ENCODE data around the gene RYR2. TPM values are rescaled to one million over a fixed set of nuclear protein-coding genes. Genes with fewer than 3 reads are reported as not detected.

The RYR2 gene
- total RNA-seq, 1 donor from 2014 or later = 0.19 TPM

- no peaks in the 10 kb centered on the region for H3K36me3 Mint-ChIP-seq (ENCODE audit: insufficient read depth)
- no peak for DNase-seq (ENCODE audit: low spot score, unreplicated experiment)
- H3K4me3 Mint-ChIP-seq (ENCODE audit: low read depth) = no peak overlapping the region
- no peaks in the 10 kb centered on the region for H3K9me3 Mint-ChIP-seq (ENCODE audit: low read depth)
- no peak overlapping the region for H3K27ac Mint-ChIP-seq
- H3K4me1 Mint-ChIP-seq (ENCODE audit: low read depth) = no peaks in the 10 kb centered on the region
- TF ChIP-seq CTCF (IDR thresholded peaks at IDR 0.05; ENCODE audit: unreplicated experiment) = no peak
- H3K27me3 Mint-ChIP-seq = peaks cover 2% of the 10 kb centered on the region
Observed at GRCh38 chr1:237282208-237282783, 240.3 kb downstream of the RYR2 start.

GRCh38 chr1:237287876-237288521 is 246.0 kb downstream of the RYR2 start:
- H3K4me1 Mint-ChIP-seq (ENCODE audit: low read depth) = peaks cover 1% of the 10 kb centered on the region
- H3K4me3 Mint-ChIP-seq (ENCODE audit: low read depth) = no peak overlapping the region
- no peaks in the 10 kb centered on the region for H3K9me3 Mint-ChIP-seq (ENCODE audit: low read depth)
- no peaks in the 10 kb centered on the region for H3K36me3 Mint-ChIP-seq (ENCODE audit: insufficient read depth)
- no peak for TF ChIP-seq CTCF (IDR thresholded peaks at IDR 0.05; ENCODE audit: unreplicated experiment)
- no peak for DNase-seq (ENCODE audit: low spot score, unreplicated experiment)
- H3K27me3 Mint-ChIP-seq = no peaks in the 10 kb centered on the region
- H3K27ac Mint-ChIP-seq = no peak overlapping the region

GRCh38 chr1:237293804-237294203 is 251.8 kb downstream of the RYR2 start:
- Mint-ChIP-seq H3K27me3 (no peaks in the 10 kb centered on the region), H3K4me3 (ENCODE audit: low read depth) (no peak overlapping the region), H3K4me1 (ENCODE audit: low read depth) (peaks cover 1% of the 10 kb centered on the region), H3K27ac (no peak overlapping the region), H3K9me3 (ENCODE audit: low read depth) (no peaks in the 10 kb centered on the region), H3K36me3 (ENCODE audit: insufficient read depth) (no peaks in the 10 kb centered on the region)
- no peak for DNase-seq (ENCODE audit: low spot score, unreplicated experiment)
- no peak for TF ChIP-seq CTCF (IDR thresholded peaks at IDR 0.05; ENCODE audit: unreplicated experiment)

GRCh38 chr1:237296861-237297260 is 254.9 kb downstream of the RYR2 start:
- no peak for DNase-seq (ENCODE audit: low spot score, unreplicated experiment)
- Mint-ChIP-seq H3K4me1 (ENCODE audit: low read depth) (peaks cover 1% of the 10 kb centered on the region), H3K4me3 (ENCODE audit: low read depth) (no peak overlapping the region), H3K27ac (no peak overlapping the region), H3K36me3 (ENCODE audit: insufficient read depth) (no peaks in the 10 kb centered on the region), H3K9me3 (ENCODE audit: low read depth) (no peaks in the 10 kb centered on the region), H3K27me3 (no peaks in the 10 kb centered on the region)
- TF ChIP-seq CTCF (IDR thresholded peaks at IDR 0.05; ENCODE audit: unreplicated experiment) = no peak

GRCh38 chr1:237300642-237301041 is 258.7 kb downstream of the RYR2 start:
- no peak overlapping the region for H3K27ac Mint-ChIP-seq
- no peaks in the 10 kb centered on the region for H3K36me3 Mint-ChIP-seq (ENCODE audit: insufficient read depth)
- no peaks in the 10 kb centered on the region for H3K9me3 Mint-ChIP-seq (ENCODE audit: low read depth)
- TF ChIP-seq CTCF (IDR thresholded peaks at IDR 0.05; ENCODE audit: unreplicated experiment) = no peak
- no peaks in the 10 kb centered on the region for H3K27me3 Mint-ChIP-seq
- no peaks in the 10 kb centered on the region for H3K4me1 Mint-ChIP-seq (ENCODE audit: low read depth)
- no peak overlapping the region for H3K4me3 Mint-ChIP-seq (ENCODE audit: low read depth)
- no peak for DNase-seq (ENCODE audit: low spot score, unreplicated experiment)

All from progenitor cell of endocrine pancreas (in vitro differentiated cells).